Fibroblast of mammary gland (primary cell): ENCODE measurements around the gene THRAP3.
"Not testable (repeated sequence)": the region's sequence is repeated elsewhere in the genome, so short reads cannot be mapped to it uniquely, and the experiment has no call there.

Experiments
- DNase-seq: peaks from one replicate; pipeline ENCODE4 v3.0.0-alpha.2; 2010; ENCODE audit warnings: low read depth
- H3K4me3 ChIP-seq: 2 replicates; pipeline ENCODE4 v1.5.1; 2011; ENCODE audit warnings: low read depth, mild to moderate bottlenecking, low read length, moderate library complexity; ENCODE audit not compliant: control insufficient read depth
- TF ChIP-seq, protein P1 (sequence below): conservative IDR thresholded peaks from 2 replicates; pipeline ENCODE4 v1.5.1; 2011; ENCODE audit warnings: low read depth, low read length, inconsistent platforms; ENCODE audit not compliant: control insufficient read depth, insufficient read depth

THRAP3 gene

DNA sequence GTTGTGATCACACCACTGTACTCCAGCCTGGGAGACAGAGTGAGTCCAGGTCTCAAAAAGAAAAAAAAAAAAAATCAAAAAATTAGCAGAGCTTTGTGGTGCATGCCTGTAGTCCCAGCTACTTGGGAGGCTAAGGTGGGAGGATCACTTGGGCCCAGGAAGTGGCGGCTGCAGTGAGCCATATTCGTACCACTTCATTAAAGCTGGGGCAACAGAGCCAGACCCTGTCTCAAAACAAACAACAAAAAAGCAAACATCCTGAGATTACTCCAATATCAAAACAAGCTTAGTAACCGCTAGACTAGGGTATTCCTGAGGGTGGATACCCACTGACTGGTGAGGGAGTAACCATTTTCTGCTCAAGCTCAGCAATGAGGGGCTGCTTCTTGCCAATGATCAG lies 12.9 kb upstream of the THRAP3 start:
- no peak overlapping the region for H3K4me3 ChIP-seq
- TF ChIP-seq, protein P1, sequence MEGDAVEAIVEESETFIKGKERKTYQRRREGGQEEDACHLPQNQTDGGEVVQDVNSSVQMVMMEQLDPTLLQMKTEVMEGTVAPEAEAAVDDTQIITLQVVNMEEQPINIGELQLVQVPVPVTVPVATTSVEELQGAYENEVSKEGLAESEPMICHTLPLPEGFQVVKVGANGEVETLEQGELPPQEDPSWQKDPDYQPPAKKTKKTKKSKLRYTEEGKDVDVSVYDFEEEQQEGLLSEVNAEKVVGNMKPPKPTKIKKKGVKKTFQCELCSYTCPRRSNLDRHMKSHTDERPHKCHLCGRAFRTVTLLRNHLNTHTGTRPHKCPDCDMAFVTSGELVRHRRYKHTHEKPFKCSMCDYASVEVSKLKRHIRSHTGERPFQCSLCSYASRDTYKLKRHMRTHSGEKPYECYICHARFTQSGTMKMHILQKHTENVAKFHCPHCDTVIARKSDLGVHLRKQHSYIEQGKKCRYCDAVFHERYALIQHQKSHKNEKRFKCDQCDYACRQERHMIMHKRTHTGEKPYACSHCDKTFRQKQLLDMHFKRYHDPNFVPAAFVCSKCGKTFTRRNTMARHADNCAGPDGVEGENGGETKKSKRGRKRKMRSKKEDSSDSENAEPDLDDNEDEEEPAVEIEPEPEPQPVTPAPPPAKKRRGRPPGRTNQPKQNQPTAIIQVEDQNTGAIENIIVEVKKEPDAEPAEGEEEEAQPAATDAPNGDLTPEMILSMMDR = no peak
- no peak for DNase-seq

DNA sequence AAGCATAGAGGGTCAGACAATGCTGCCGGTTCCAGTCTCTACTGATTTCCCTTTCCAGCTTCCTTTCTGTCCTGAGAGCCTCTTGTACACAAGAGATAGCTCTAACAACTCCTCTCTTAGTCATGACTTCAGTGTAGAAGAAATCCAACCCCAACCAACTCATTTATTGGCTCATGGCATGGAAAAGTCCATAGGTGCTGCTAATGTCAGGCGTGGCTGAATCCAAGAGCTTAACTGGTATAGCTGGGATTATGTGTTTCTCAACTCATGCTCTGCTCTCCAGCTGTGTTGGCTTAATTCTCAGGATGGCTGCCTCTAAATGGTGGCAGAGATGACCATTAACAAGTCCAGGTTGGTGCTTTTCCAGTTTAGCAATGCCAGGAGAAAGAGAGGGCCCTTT lies 12.4 kb upstream of the THRAP3 start:
- no peak for DNase-seq
- TF ChIP-seq, protein P1 = no peak
- H3K4me3 ChIP-seq = no peak overlapping the region

DNA sequence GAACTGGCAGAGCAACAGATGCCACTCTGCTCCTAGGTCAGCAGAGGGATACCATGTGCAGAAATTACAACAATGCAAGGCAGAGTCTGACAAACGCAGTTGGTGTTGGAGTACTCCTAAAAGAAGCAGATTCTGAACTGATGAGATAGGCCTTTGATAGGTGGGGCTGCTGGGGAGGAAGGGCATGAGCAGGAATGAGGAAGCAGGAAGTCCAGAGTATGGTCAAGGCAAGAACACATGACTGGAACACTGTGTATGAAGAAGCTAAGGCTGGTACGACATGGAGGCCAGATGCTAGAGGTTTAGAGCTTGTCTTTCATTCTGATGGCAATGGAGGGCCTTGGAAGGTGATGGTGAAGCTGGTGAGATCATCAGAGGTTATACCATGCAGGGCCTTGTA lies 11.5 kb upstream of the THRAP3 start:
- H3K4me3 ChIP-seq = no peak overlapping the region
- no peak for DNase-seq
- TF ChIP-seq, protein P1 = no peak

DNA sequence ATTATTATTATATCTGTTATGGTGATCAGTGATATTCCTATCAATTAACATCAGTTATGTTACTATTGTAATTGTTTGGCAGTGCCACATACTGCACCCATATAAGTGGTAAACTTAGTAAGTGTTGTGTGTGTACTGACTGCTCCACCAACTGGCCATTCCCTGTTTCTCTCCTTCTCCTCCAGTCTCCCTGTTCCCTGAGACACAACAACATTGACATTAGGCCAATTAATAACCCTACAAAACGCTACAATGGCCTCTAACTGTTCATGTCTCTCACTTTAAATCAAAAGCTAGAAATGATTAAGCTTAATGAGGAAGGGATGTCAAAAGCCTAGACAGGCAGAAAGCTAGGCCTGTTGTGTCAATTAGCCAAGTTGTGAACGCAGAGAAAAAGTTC lies 6.6 kb upstream of the THRAP3 start:
- TF ChIP-seq, protein P1 = peak; percentile 37
- no peak overlapping the region for H3K4me3 ChIP-seq
- DNase-seq = peak; percentile 55

DNA sequence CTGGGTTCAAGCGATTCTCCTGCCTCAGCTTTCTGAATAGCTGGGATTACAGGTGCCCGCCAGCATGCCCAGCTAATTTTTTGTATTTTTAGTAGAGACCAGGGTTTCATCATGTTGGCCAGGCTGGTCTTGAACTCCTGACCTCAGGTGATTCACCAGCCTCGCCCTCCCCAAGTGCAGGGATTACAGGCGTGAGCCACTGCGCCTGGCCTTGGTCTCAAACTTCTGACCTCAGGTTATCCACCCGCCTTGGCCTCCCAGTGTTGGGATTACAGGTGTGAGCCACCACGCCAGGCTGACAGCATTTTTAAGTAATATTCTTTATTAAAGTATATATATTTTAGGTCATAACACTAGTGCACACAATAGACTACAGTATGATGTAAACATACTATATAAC lies 2.3 kb upstream of the THRAP3 start:
- H3K4me3 ChIP-seq, DNase-seq: not testable (repeated sequence)

DNA sequence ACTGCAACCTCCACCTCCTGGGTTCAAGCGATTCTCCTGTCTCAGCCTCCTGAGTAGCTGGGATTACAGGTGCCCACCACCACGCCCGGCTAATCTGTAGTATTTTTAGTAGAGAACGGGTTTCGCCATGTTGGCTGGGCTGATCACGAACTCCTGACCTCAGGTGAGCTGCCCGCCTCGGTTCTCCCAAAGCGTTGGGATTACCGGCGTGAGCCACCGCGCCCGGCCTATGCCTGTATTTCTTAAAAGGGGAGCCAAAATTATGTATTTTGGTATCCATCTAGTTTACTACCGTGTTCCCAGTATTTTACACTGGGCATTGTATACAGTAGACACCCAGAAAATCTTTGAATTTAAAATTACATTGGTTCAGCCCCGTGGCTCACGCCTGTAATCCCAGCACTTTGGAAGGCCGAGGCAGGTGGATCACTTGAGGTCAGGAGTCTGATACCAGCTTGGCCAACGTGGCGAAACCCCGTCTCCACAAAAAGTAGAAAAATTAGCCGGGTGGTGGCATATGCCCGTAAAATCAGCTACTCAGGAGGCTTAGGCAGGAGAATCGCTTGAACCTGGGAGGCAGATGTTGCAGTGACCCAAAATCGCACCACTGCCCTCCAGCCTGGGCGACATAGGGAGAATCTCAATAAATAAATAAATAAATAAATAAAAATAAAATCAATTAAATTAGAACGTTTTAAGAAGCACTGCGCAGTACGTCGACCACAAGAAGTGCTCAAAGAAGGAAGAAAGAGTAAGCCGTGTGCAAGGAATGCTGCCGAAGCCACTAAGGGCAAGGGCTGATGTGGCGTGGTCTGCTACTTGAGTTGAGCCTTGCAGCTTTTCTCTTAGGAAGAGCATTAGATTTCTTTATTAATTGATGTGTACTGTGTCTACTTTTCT lies 1.5 kb upstream of the THRAP3 start:
- peak overlapping the region; percentile 58 for H3K4me3 ChIP-seq
- peak; percentile 28 for DNase-seq
- TF ChIP-seq, protein P1 = no peak

DNA sequence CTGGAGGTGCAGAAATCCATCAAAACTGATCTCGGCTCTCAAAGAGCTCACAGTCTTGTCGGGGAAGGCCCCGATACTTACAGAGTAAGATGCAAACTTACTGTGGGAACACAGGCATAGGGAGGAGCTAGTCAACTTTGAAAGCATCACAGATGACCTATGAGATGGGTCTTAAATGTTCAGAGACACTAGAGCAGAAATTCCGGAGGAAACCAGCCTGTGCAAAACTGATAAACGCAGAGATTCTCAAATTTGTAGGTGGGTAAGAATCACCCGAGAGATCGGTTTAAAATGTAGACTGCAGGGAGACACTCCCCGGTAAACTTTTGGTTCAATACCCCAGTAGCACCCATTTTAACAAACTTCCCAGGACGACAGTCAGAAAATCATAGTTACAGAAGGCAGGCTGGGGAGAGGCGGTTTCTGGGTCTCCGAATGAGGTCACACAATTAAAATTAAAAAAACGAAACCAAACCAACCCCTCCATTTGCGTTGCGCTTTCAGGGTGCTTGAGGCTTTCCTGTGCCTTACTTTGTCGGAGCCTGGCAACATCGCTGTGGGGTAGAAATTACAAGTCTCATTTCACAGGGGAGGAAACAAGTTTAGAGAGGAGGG lies 755 bp upstream of the THRAP3 start:
- peak overlapping the region; percentile 58 for H3K4me3 ChIP-seq
- peak; percentile 79 for DNase-seq
- TF ChIP-seq, protein P1 = no peak
